GM21737 (cell line): ENCODE measurements around the gene RNF4.
A peak's percentile ranks its signal among the peaks of the same experiment; 100 is the strongest.
"Not testable (repeated sequence)": the region's sequence is repeated elsewhere in the genome, so short reads cannot be mapped to it uniquely, and the experiment has no call there.

Source experiments
- ATAC-seq: cut with Tn5 transposase; IDR thresholded peaks from one replicate; pipeline ENCODE4 v1.9.1; 2021; ENCODE audit warnings: mild to moderate bottlenecking, moderate library complexity; ENCODE audit not compliant: unreplicated experiment

The RNF4 gene

GRCh38 chr4:2457481-2458295 lies 11.2 kb upstream of the RNF4 start:
- ATAC-seq = no peak

GRCh38 chr4:2458546-2459491 lies 10.1 kb upstream of the RNF4 start:
- no peak for ATAC-seq

- no peak for ATAC-seq
Observed at GRCh38 chr4:2459589-2460349, 9.1 kb upstream of the RNF4 start.

DNA sequence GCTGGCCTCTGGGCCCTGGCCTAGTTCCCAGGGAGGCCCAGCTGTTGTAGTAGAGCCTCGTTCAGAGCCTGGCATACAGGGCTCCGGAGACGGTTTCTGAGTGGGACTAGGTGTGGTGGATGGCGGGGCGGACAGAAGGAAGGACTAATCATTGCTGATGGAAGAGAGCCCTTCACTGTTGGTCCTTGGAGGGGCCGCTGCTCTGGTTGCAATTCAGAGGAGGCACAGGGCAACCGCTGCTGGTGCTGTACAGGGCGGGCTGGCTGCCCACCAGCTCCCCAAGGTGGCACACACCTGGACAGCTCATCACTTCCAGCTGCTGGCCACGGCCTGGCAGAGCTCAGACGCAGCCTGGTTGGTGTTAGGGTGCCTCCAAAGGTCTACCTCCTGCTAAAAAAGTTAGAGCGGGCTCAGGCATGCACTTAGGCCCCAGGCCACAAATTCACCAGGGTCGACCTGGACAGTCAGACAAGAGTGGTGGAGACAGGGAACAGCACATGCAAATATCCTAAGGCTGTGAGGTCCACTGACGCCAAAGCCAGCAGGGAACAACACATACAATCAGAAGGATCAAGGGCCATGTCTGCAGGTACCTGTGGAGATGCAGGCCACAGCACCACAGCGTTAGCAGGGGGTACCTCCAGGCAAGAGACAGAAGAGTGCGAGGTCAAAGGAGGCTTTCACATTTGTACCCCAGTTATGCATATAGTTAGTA lies 7.5 kb upstream of the RNF4 start:
- ATAC-seq = no peak

DNA sequence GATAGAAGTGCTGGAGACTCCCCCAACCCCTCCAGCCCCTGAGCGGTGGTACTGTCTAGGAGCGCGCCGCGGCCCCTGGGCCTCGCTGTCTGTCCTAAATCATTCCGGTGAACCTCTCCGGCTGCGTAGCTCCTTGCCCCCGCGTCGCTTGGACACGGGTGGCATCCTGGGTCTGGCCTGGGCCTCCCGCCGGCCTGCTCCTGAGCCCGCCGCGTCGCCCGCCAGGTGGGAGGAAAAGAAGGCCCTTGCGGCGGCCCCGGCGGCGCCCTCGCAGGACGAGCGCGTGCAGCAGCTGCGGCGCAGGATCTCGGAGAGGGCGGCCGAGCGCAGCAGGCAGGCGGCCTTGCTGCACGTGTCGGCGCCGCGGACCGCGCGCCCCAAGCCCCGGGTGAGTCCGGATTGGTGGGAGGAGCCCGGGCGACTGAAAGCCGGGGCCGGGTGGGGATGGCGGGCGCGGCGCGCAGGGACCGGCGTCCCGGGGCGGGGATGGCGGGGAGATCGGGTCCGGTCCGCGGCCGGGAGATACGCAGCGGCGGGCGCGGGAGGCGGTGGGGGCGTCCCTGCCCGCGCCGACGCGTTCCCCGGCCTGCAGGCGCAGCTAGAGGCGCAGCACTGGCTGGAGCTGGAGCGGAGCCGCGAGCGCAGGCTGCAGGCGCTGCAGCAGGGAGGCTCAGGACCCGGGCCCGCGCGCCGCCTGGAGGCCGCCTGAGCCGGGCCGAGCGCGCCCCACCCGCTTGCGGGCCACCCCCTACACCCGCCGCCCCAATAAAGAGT lies 6.5 kb upstream of the RNF4 start:
- peak; percentile 59 for ATAC-seq

- no peak for ATAC-seq
Observed at GRCh38 chr4:2462992-2463762, 5.7 kb upstream of the RNF4 start.

DNA sequence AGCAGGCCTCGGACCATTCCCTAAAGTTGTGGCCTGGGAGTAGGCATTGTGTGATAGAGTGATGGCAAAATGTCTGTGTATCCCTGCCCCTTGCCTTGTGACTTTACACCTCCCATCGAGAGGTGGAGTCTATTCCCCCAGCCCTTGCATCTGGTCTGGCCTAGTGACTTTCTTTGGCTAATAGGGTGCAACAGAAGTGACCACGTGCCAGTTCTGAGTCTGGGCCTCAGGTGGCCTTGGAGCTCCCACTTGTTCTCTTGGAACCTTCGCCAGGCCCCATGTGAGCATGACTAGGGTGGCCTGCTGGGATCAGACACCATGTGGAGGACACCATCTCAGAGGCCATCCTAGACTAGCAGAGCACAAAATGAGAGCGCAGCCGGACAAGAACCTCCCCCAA lies 3.9 kb upstream of the RNF4 start:
- ATAC-seq = no peak

DNA sequence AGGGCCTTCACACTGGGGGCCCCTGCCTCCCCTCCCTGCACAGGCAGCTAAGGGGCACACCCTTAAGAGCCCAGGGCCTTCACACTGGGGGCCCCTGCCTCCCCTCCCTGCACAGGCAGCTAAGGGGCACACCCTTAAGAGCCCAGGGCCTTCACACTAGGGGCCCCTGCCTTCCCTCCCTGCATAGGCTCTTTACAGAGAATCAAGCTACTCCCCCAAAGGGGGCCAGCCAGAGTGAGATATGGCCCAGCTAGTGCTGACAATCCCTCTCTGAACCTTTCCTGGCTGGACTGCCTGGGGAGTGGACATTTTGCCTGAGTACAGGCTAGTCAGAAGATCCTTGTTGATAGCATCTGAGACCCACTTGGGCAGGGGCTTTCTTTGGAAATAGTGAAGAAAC lies 3.4 kb upstream of the RNF4 start:
- ATAC-seq = not testable (repeated sequence)

GRCh38 chr4:2469192-2469984 lies 482 bp downstream of the RNF4 start:
- ATAC-seq = peak; percentile 60

DNA sequence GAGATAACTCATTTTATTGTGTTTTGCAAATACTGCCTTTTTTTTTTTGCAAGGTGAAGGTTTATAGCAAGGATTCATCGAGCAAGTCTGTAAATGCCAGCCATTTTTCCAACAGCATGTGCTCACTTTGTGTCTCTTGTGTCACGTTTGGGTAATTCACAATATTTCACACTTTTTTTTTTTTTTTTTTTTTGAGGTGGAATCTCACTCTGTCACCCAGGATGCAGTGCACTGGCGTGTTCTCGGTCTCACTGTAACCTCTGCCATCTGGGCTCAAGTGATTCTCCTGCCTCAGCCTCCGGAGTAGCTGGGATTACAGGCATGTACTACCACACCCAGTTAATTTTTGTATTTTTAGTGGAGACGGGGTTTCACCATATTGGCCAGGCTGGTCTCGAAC lies 1.9 kb downstream of the RNF4 start:
- ATAC-seq = no peak

GRCh38 chr4:2472187-2472586 lies 3.3 kb downstream of the RNF4 start:
- ATAC-seq = no peak

- ATAC-seq = no peak
Observed at GRCh38 chr4:2478229-2478628, 9.3 kb downstream of the RNF4 start.

DNA sequence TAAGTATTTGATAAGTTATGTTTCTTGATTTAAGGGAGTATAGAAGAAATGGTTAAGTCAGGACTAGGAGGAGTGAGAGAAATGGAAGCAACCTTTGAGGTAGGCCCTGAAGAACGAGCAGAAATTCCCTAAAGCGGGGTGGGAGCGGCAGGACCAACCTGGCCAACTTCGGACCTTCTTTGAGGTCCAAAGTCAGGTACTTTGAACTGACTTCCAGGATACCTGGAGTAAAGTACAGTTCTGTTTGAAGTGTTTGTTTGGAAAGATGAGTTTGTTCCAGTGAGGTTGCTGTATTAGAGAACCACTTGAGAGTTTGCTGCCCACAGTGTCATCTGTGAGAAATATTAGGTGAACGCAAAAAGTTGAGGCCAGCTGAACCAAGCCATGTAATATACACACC lies 11.7 kb downstream of the RNF4 start:
- no peak for ATAC-seq

DNA sequence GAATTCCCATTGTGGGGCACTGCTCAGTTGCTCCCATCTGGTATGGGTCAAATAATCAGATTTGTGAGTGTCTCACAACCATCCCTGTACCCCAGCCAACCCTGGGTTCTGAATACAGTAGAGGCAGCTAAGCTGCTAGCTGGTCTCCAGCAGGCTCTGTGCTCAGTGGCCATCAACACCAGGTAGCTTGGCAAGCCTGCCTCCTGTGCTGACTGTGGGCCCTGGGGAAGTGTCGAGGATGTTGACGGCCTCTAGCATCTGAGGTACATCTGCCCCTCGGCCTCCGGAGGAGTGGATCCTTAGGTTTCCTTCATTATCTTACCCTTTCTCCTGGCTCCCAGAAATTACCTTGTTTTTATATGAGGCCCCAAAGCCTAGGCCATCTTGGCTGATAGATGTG lies 13.3 kb downstream of the RNF4 start:
- ATAC-seq = no peak

DNA sequence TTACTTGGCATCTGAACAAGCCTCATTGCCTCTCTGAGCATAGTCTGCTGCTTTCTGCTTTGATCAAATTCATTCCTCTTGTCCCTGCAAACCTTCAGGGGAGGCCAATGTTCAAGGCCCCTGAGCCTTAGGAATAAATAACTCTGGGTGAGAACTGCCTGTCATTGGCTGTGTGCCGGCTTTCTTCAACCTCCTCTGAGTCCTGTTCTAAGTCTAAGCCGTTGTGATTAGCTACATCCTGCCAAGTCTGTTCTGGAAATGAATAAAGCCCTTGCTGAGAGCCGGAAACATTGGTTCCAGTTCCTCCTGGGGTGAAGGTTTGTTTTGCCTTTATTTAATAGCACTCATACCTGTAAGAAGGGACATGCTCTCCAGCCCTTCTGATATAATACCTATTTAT lies 13.8 kb downstream of the RNF4 start:
- ATAC-seq = peak; percentile 29

- ATAC-seq = no peak
Observed at GRCh38 chr4:2483237-2483636, 14.3 kb downstream of the RNF4 start.

DNA sequence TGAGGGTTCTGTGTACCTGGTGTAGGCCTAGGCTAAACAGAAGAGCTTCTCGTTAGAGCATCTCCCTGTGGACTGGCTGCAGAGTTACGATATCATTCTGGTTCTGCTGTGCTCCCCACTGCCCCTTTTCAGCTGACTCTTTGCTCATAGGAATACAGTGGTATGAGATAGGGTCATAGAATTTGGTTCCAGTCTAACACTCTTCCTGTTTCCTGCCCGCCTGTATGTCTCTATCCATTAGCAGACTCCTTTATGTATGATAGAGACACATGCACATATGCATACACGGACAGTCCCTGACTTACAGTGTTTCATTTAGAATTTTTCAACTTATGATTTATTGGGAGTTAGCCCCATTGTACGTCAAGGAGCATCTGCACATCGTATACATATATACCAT lies 15.3 kb downstream of the RNF4 start:
- ATAC-seq = no peak

GRCh38 chr4:2484993-2485392 lies 16.1 kb downstream of the RNF4 start:
- peak; percentile 66 for ATAC-seq
